HEK293 (cell line): ENCODE results near the gene BLOC1S6.
A peak's percentile ranks its signal among the peaks of the same experiment; 100 is the strongest.

ENCODE experiments used
- CTCF ChIA-PET: fragments of 350-600 bp; formaldehyde crosslinking; extraction: SDS; loops from one replicate; lab custom pipeline; 2021; ENCODE audit warnings: antibody characterized with exemption; lab: Yijun Ruan, JAX
- POLR2A ChIA-PET: fragments of 300-600 bp; formaldehyde crosslinking; extraction: SDS; loops from one replicate; lab custom pipeline; 2020; ENCODE audit warnings: antibody characterized with exemption, inconsistent platforms; lab: Yijun Ruan, JAX
- H3K27ac ChIP-seq: fragments of 200-500 bp; sonication (Bioruptor generic); 2 replicates; pipeline ENCODE4 v1.5.1; 2014; ENCODE audit warnings: low read depth, low read length, control low read depth, inconsistent platforms; ENCODE audit errors: extremely low read depth
- H3K36me3 ChIP-seq, 2 experiments: fragments of 200-500 bp in 1 of 2; sonication (Bioruptor generic) in 1 of 2; 1 replicate in 1 of 2; 2 replicates in 1 of 2; pipeline ENCODE4 v1.5.1; 2014 to 2017; ENCODE audit warnings: inconsistent platforms in 2 of 2, low read length in 2 of 2; ENCODE audit not compliant: control insufficient read depth in 2 of 2, insufficient read depth in 1 of 2
- H3K4me1 ChIP-seq: fragments of 200-500 bp; sonication (Bioruptor generic); 2 replicates; pipeline ENCODE4 v1.5.1; 2014; ENCODE audit warnings: mild to moderate bottlenecking, low read length, inconsistent platforms; ENCODE audit not compliant: control insufficient read depth, insufficient read depth
- H3K4me3 ChIP-seq: 2 replicates; pipeline ENCODE4 v1.5.1; 2011; ENCODE audit warnings: low read depth, mild to moderate bottlenecking, control low read depth, low read length, moderate library complexity
- H3K9me3 ChIP-seq: fragments of 200-500 bp; sonication (Bioruptor generic); 2 replicates; pipeline ENCODE4 v1.5.1; 2014; ENCODE audit warnings: low read depth, low read length, inconsistent platforms; ENCODE audit not compliant: control insufficient read depth, insufficient read depth
- CTCF ChIP-seq: fragments of 450-650 bp; formaldehyde crosslinking; IDR thresholded peaks from 2 replicates; pipeline ENCODE4 v1.5.1; 2016; ENCODE audit warnings: missing biosample characterization, missing genetic modification characterization
- ELK4 ChIP-seq: IDR thresholded peaks from 2 replicates; pipeline ENCODE4 v1.6.1; 2011; ENCODE audit warnings: mild to moderate bottlenecking, low read depth, low read length, borderline replicate concordance
- HOXA7 ChIP-seq: sonication (generic); formaldehyde crosslinking; IDR thresholded peaks from 2 replicates; pipeline ENCODE4 v1.8.1; 2022; ENCODE audit warnings: missing genetic modification reagents, borderline replicate concordance
- KLF10 ChIP-seq: fragments of 450-650 bp; IDR thresholded peaks from 2 replicates; pipeline ENCODE4 v1.5.1; 2018; ENCODE audit warnings: missing biosample characterization, mild to moderate bottlenecking, missing genetic modification characterization
- PRDM1 ChIP-seq: fragments of 450-650 bp; formaldehyde crosslinking; IDR thresholded peaks from 2 replicates; pipeline ENCODE4; 2016; ENCODE audit warnings: missing biosample characterization, missing genetic modification characterization
- SCRT1 ChIP-seq: fragments of 450-650 bp; formaldehyde crosslinking; IDR thresholded peaks from 2 replicates; pipeline ENCODE4 v1.5.1; 2016; ENCODE audit warnings: missing biosample characterization, missing genetic modification characterization, borderline replicate concordance
- SETDB1 ChIP-seq: IDR thresholded peaks from one replicate; pipeline ENCODE4 v1.6.1; 2017; ENCODE audit warnings: mild to moderate bottlenecking, low read length, moderate library complexity, mixed read lengths; ENCODE audit not compliant: insufficient read length
- YY1 ChIP-seq: fragments of 450-650 bp; formaldehyde crosslinking; IDR thresholded peaks from 2 replicates; pipeline ENCODE4 v1.5.1; 2018; ENCODE audit warnings: missing biosample characterization, missing genetic modification characterization
- ZNF114 ChIP-seq: fragments of 450-650 bp; formaldehyde crosslinking; IDR thresholded peaks from 2 replicates; pipeline ENCODE4 v1.5.0; 2017; ENCODE audit warnings: missing biosample characterization, missing genetic modification characterization
- ZNF324 ChIP-seq: fragments of 450-650 bp; formaldehyde crosslinking; IDR thresholded peaks from 2 replicates; pipeline ENCODE4 v1.5.1; 2016; ENCODE audit warnings: missing biosample characterization, missing genetic modification characterization
- ZNF549 ChIP-seq: fragments of 450-650 bp; IDR thresholded peaks from 2 replicates; pipeline ENCODE4 v1.5.1; 2018; ENCODE audit warnings: missing biosample characterization, missing genetic modification characterization, mild to moderate bottlenecking, inconsistent platforms, moderate library complexity
- ZNF558 ChIP-seq: fragments of 450-650 bp; formaldehyde crosslinking; IDR thresholded peaks from 2 replicates; pipeline ENCODE4 v1.5.1; 2016; ENCODE audit warnings: missing biosample characterization, missing genetic modification characterization
- ZNF610 ChIP-seq: fragments of 450-650 bp; formaldehyde crosslinking; IDR thresholded peaks from 2 replicates; pipeline ENCODE4 v1.5.1; 2016; ENCODE audit warnings: missing biosample characterization, missing genetic modification characterization, borderline replicate concordance
- ZNF677 ChIP-seq: fragments of 450-650 bp; IDR thresholded peaks from 2 replicates; pipeline ENCODE4 v1.5.0; 2018; ENCODE audit warnings: missing biosample characterization, mild to moderate bottlenecking, missing genetic modification characterization, moderate library complexity
- TF ChIP-seq, protein P1 (sequence below): fragments of 450-650 bp; formaldehyde crosslinking; IDR thresholded peaks from 2 replicates; pipeline ENCODE4 v1.5.1; 2016; ENCODE audit warnings: missing biosample characterization, missing genetic modification characterization, low read depth
- TF ChIP-seq, protein P2 (sequence below): fragments of 450-650 bp; formaldehyde crosslinking; optimal IDR thresholded peaks from 2 replicates; pipeline ENCODE3; 2016; ENCODE audit warnings: missing biosample characterization, mild to moderate bottlenecking, missing genetic modification characterization

BLOC1S6 gene

DNA sequence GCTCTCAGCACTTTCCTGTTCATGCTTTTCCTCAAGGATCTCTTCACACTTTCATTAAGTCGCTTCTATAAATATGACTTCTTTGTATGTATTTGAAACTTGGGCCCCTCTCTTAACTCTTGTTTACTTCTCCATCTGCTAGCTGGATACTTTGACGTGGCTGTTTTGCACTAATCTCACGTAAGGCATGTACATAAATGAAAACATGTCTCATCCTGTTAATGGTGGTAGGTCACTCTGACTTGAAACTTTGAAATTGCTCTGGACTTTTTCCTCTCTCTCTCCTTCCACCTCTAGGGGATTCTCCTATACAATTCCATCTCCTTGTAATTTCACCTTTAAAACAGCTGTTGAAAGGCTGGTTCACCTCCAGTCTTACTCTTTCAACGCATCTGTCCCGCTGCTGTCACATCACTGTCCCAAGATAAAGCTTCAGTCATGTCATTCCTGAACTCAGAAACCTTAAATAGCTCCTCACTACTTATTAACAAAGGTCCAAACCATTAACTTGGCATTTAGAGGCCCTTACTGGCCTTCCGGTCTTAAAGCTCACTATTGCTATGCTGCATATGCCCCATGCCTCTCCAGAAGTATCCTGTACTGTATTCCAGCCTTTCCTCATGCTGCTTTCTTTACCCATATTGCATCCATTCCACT, 1.2 kb downstream of the BLOC1S6 start:
- no peak for TF ChIP-seq ZNF610 (tag by site-specific recombination)
- peak; percentile 34; the same call in 1 of the 2 replicates for TF ChIP-seq PRDM1 (tag by site-specific recombination)
- Histone ChIP-seq H3K4me1 (peaks cover 3% of the 10 kb centered on the region; the same call in 1 of the 2 replicates), H3K4me3 (peak overlapping the region; percentile 88), H3K36me3 (peaks cover 0 to 6% of the 10 kb centered on the region in 2 experiments; a peak in 1 of 3 replicates), H3K27ac (peak overlapping the region; percentile 67; the same call in 1 of the 2 replicates), H3K9me3 (no peaks in the 10 kb centered on the region)
- CTCF ChIA-PET, result interaction anchor here (0.7 to 2.3 kb wide), 4 partner anchors 9 to 159 kb away, joined by 3 to 8 read pairs (median 3); no protein-coding TSS in a partner anchor
- POLR2A ChIA-PET, result interaction anchor here (0.7 to 1.9 kb wide), 2 partner anchors 15 to 76 kb away, joined by 3 to 4 read pairs; no protein-coding TSS in a partner anchor

- TF ChIP-seq PRDM1 (tag by site-specific recombination) (peak; percentile 46; the same call in 1 of the 2 replicates), HOXA7 (no peak), YY1 (tag by site-specific recombination) (no peak), ZNF558 (no peak), ZNF324 (tag by site-specific recombination) (no peak)
- TF ChIP-seq, protein P1, sequence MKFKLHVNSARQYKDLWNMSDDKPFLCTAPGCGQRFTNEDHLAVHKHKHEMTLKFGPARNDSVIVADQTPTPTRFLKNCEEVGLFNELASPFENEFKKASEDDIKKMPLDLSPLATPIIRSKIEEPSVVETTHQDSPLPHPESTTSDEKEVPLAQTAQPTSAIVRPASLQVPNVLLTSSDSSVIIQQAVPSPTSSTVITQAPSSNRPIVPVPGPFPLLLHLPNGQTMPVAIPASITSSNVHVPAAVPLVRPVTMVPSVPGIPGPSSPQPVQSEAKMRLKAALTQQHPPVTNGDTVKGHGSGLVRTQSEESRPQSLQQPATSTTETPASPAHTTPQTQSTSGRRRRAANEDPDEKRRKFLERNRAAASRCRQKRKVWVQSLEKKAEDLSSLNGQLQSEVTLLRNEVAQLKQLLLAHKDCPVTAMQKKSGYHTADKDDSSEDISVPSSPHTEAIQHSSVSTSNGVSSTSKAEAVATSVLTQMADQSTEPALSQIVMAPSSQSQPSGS (tag by site-specific recombination), result no peak
- TF ChIP-seq, protein P2, sequence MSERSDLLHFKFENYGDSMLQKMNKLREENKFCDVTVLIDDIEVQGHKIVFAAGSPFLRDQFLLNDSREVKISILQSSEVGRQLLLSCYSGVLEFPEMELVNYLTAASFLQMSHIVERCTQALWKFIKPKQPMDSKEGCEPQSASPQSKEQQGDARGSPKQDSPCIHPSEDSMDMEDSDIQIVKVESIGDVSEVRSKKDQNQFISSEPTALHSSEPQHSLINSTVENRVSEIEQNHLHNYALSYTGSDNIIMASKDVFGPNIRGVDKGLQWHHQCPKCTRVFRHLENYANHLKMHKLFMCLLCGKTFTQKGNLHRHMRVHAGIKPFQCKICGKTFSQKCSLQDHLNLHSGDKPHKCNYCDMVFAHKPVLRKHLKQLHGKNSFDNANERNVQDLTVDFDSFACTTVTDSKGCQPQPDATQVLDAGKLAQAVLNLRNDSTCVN (tag by site-specific recombination), result no peak
- ChIA-PET CTCF (interaction anchor here (0.9 kb wide), 1 partner anchor 130 kb away, joined by 3 read pairs; no protein-coding TSS in a partner anchor), POLR2A (no interaction called here)
- Histone ChIP-seq H3K4me1 (peaks cover 3% of the 10 kb centered on the region; the same call in 1 of the 2 replicates), H3K27ac (no peak overlapping the region), H3K36me3 (peaks cover 0 to 8% of the 10 kb centered on the region in 2 experiments; a peak in 1 of 3 replicates), H3K4me3 (no peak overlapping the region), H3K9me3 (no peaks in the 10 kb centered on the region)
Measured at GRCh38 chr15:45589256-45589655, 2.1 kb downstream of the BLOC1S6 start.

DNA sequence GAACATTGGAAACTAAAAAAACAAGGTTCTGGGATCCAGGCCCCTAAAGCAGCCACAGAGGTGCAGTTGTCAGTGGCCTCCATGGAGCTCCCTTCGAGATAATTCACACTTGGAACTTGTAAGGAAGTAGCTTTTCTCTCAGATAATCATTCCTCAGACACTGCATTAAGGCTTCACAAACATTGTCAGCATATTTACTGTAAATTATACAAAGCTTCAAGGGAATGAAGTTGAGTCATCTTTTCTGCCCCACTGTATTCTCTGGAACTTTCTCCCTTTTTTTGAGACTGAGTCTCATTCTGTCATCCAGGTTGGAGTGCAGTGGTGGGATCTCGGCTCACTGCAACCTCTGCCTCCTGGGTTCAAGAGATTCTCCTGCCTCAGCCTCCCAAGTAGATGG, 7.1 kb downstream of the BLOC1S6 start:
- ChIA-PET POLR2A (no interaction called here), CTCF (interaction anchor here (1.0 to 2.2 kb wide), 4 partner anchors 8 to 137 kb away, joined by 3 to 6 read pairs (median 4); no protein-coding TSS in a partner anchor)
- H3K4me3 ChIP-seq, result no peak overlapping the region
- peaks cover 11 to 37% of the 10 kb centered on the region in 2 experiments; a peak in 2 of 3 replicates for H3K36me3 ChIP-seq
- TF ChIP-seq ZNF677 (tag by site-specific recombination) (no peak), ZNF549 (tag by site-specific recombination) (no peak), KLF10 (tag by site-specific recombination) (no peak), CTCF (tag by site-specific recombination) (no peak), ELK4 (no peak), ZNF114 (tag by site-specific recombination) (no peak), SCRT1 (tag by site-specific recombination) (no peak), SETDB1 (no peak)
- no peak overlapping the region for H3K27ac ChIP-seq
- H3K4me1 ChIP-seq, result no peaks in the 10 kb centered on the region
- no peaks in the 10 kb centered on the region for H3K9me3 ChIP-seq
